HG03575 (cell line): ENCODE results near the gene TAF11L8.
"Not testable (repeated sequence)": the region's sequence is repeated elsewhere in the genome, so short reads cannot be mapped to it uniquely, and the experiment has no call there.

ENCODE experiments used
- ATAC-seq: cut with Tn5 transposase; IDR thresholded peaks from one replicate; pipeline ENCODE4 v1.9.1; 2021; ENCODE audit not compliant: unreplicated experiment, insufficient number of reproducible peaks, low FRiP score; ENCODE audit errors: extremely low read depth

Gene TAF11L8

DNA sequence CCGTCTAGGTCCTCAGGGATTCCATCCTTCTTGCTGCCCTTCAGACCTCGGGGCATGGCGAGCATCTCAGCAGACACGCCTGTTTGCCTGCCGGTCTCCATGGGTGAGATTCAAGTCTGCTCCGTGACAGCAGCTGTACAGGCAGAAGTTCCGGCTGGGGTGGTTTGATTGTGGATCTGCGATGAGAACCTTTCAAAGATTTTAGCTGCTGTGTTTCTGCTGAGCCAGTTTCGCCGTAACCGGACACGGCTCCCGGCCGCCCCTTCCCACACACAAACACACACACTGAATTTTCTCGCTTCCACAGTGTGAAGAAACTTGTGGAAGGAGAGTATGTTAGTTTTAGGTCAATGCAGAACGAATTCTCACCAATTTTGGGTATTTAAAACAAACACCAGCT is at the start of gene TAF11L8:
TSS of gene TAF11L8 (minus strand) at position 101 of the 400 bp plus-strand sequence.
- not testable (repeated sequence) for ATAC-seq

DNA sequence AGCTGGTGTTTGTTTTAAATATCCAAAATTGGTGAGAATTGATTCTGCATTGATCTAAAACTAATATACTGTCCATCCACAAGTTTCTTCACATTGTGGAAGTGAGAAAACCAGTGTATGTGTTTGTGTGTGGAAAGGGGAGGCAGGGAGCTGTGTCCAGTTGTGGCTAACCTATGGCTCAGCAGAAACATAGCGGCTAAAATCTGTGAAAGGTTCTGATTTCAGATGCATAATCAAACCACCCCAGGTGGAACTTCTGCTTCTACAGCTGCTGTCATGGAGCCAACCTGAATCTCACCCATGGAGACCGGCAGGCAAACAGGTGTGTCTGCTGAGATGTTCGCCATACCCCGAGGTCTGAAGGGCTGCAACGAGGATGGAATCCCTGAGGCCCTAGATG is 43.4 kb upstream of the TAF11L8 start, which contains the start of gene TAF11L14:
TSS of gene TAF11L14 (plus strand) at position 301 of the 400 bp plus-strand sequence.
- ATAC-seq = no peak

- ATAC-seq = not testable (repeated sequence)
Observed at GRCh38 chr5:17631788-17632187, 41.0 kb upstream of the TAF11L8 start, which contains the start of gene TAF11L13. TAF11L13 (plus strand) TSS chr5:17632088.

- ATAC-seq = no peak
Observed at GRCh38 chr5:17625686-17626085, 34.9 kb upstream of the TAF11L8 start.

- no peak for ATAC-seq
Observed at GRCh38 chr5:17620627-17621026, 29.9 kb upstream of the TAF11L8 start.

- no peak for ATAC-seq
Observed at GRCh38 chr5:17619354-17619753, 28.6 kb upstream of the TAF11L8 start.

GRCh38 chr5:17614872-17615605 is 24.3 kb upstream of the TAF11L8 start:
- no peak for ATAC-seq

DNA sequence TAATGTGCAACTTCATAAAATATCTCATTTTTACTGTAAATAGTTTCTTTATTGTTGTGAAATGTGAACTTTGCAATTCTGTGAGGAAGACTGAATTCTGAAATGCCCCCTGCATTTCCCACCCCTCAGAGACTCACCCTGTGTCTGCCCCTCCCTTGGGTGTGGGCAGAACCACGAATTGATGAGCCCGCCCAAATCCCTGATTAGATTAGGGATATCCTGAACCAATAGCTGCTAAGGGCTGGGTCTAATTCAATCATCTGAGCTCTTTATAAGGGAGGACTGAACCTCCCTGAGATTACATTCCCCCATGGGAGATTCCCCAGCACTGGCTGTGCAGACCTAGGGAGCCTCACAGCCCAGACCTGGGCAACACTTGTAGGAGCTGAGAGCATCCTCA is 19.3 kb upstream of the TAF11L8 start, which contains the start of gene TAF11L12:
TSS of gene TAF11L12 (plus strand) at position 301 of the 400 bp plus-strand sequence.
- ATAC-seq = not testable (repeated sequence)

DNA sequence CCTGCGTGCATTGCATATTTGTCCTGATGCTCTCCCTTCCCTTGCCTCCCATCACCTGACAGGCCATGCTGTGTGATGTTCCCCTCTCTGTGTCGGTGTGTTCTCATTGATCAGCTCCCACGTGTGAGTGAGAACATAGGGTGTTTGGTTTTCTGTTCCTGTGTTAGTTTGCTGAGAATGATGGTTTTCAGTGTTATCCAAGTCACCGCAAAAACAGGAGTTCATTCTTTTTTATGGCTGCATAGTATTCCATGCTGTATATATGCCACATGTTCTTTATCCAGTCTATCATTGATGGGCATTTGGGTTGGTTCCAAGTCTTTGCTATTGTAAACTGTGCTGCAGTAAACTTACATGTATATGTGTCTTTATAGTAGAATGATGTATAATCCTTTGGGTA is 16.7 kb upstream of the TAF11L8 start:
- not testable (repeated sequence) for ATAC-seq

DNA sequence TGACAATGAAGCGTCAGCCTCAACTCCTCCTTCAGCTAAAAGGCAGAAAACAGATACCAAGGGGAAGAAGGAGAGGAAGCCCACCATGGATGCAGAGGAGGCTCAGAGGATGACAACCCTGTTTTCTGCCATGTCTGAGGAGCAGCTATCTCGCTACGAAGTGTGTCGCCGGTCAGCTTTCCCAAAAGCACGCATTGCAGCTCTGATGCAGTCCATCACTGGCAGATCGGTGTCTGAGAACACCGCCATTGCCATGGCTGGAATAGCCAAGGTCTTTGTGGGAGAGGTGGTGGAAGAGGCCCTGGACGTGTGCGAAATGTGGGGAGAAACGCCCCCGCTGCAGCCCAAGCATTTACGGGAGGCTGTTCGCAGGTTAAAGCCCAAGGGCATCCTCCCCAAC is 14.2 kb upstream of the TAF11L8 start:
- ATAC-seq = no peak

- ATAC-seq = not testable (repeated sequence)
Observed at GRCh38 chr5:17603880-17604279, 13.1 kb upstream of the TAF11L8 start, which contains the start of gene TAF11L11. TAF11L11 (plus strand) TSS chr5:17604183.

GRCh38 chr5:17597728-17598127 is 7.0 kb upstream of the TAF11L8 start, which contains the start of gene TAF11L10:
TAF11L10 (minus strand) TSS chr5:17597828.
- ATAC-seq = not testable (repeated sequence)

GRCh38 chr5:17594255-17594654 is 3.5 kb upstream of the TAF11L8 start, which contains the start of gene TAF11L9:
TAF11L9 (minus strand) TSS chr5:17594394.
- not testable (repeated sequence) for ATAC-seq

GRCh38 chr5:17585658-17586057 is 5.1 kb downstream of the TAF11L8 start, which contains the start of gene TAF11L7:
TAF11L7 (minus strand) TSS chr5:17585758.
- ATAC-seq = not testable (repeated sequence)
